ENCODE results near the gene PPP1R10.

Gene PPP1R10

GRCh38 chr6:30600451-30600961 lies 16.5 kb downstream of the PPP1R10 start:
- no peak overlapping the region for H3K27ac ChIP-seq
- no peak for TF ChIP-seq CTCF (conservative IDR thresholded peaks at IDR 0.05)

GRCh38 chr6:30599625-30600324 lies 17.3 kb downstream of the PPP1R10 start:
- H3K27ac ChIP-seq, result no peak overlapping the region
- TF ChIP-seq CTCF (conservative IDR thresholded peaks at IDR 0.05), result no peak

GRCh38 chr6:30598912-30599624 lies 18.0 kb downstream of the PPP1R10 start:
- no peak overlapping the region for H3K27ac ChIP-seq
- TF ChIP-seq CTCF (conservative IDR thresholded peaks at IDR 0.05), result no peak

GRCh38 chr6:30597315-30598144 lies 19.5 kb downstream of the PPP1R10 start:
- peak; percentile 78 for TF ChIP-seq CTCF (conservative IDR thresholded peaks at IDR 0.05)
- H3K27ac ChIP-seq, result 0 out of 2 replicates have a peak overlapping the region, but pooled peaks have one; percentile 16

- peak overlapping the region; percentile 77 for H3K27ac ChIP-seq
- no peak for TF ChIP-seq CTCF (conservative IDR thresholded peaks at IDR 0.05)
Observed at GRCh38 chr6:30592287-30592686, 24.8 kb downstream of the PPP1R10 start.

- peak overlapping the region; percentile 77 for H3K27ac ChIP-seq
- TF ChIP-seq CTCF (conservative IDR thresholded peaks at IDR 0.05), result no peak
Observed at GRCh38 chr6:30591008-30591407, 26.0 kb downstream of the PPP1R10 start.

GRCh38 chr6:30590509-30590908 lies 26.5 kb downstream of the PPP1R10 start:
- peak overlapping the region; percentile 77 for H3K27ac ChIP-seq
- no peak for TF ChIP-seq CTCF (conservative IDR thresholded peaks at IDR 0.05)

Measured in VCaP (cell line).